PC-9 (cell line): ENCODE measurements around the gene ZNF341. TPM values are rescaled to one million over a fixed set of nuclear protein-coding genes. Genes with fewer than 3 reads are reported as not detected.

ENCODE experiments used
- BruUV-seq: library from RNA; stranded (reverse); fragments of 400-500 nt; replicated peaks from 2 replicates; lab custom pipeline; 2021; lab: Mats Ljungman, UMichigan
- CTCF ChIA-PET: fragments of 300-600 bp; sonication (Branson Sonifier 250); formaldehyde crosslinking; loops from one replicate; lab custom pipeline; 2022; ENCODE audit warnings: antibody characterized with exemption; lab: Charles Lee
- POLR2A ChIA-PET: fragments of 300-600 bp; sonication (Branson Sonifier 250); formaldehyde crosslinking; loops from one replicate; lab custom pipeline; 2022; ENCODE audit warnings: antibody characterized with exemption; ENCODE audit not compliant: unreplicated experiment; lab: Charles Lee
- DNase-seq, 2 experiments: peaks; one replicate each; pipeline versions ENCODE4 v3.0.0 to v3.0.0-alpha.2; 2015 to 2022; ENCODE audit warnings: mixed read lengths in 1 of 2
- H2AFZ ChIP-seq: fragments of 200-600 bp; sonication (generic); 2 replicates; pipeline ENCODE4 v1.8.1; 2017; ENCODE audit warnings: antibody characterized with exemption
- H3F3A ChIP-seq: fragments of 200-600 bp; sonication (generic); 2 replicates; pipeline ENCODE4 v1.8.1; 2017; ENCODE audit warnings: antibody characterized with exemption, mild to moderate bottlenecking, low read depth; ENCODE audit not compliant: insufficient read depth
- H3K27ac ChIP-seq: fragments of 200-600 bp; sonication (generic); 2 replicates; pipeline ENCODE4 v1.6.1; 2016; ENCODE audit warnings: mixed run types
- H3K27me3 ChIP-seq: fragments of 200-600 bp; sonication (generic); 2 replicates; pipeline ENCODE4 v1.6.1; 2016; ENCODE audit warnings: low read depth, mixed run types; ENCODE audit not compliant: insufficient read depth
- H3K36me3 ChIP-seq: fragments of 200-600 bp; sonication (generic); 2 replicates; pipeline ENCODE4 v1.6.1; 2016; ENCODE audit warnings: low read depth, mixed run types
- H3K4me1 ChIP-seq: fragments of 200-600 bp; sonication (generic); replicated peaks from 2 replicates; pipeline ENCODE4 v1.6.1; 2016; ENCODE audit warnings: mixed run types; ENCODE audit not compliant: insufficient read depth
- H3K4me2 ChIP-seq: fragments of 200-600 bp; sonication (generic); 2 replicates; pipeline ENCODE4 v1.6.1; 2017; ENCODE audit warnings: mixed run types
- H3K4me3 ChIP-seq: fragments of 200-600 bp; sonication (generic); 2 replicates; pipeline ENCODE4 v1.6.1; 2016; ENCODE audit warnings: mixed run types
- H3K79me2 ChIP-seq: fragments of 200-600 bp; sonication (generic); 2 replicates; pipeline ENCODE4 v1.6.1; 2017; ENCODE audit warnings: low read depth, mixed run types
- H3K9me2 ChIP-seq: fragments of 200-600 bp; sonication (generic); 2 replicates; pipeline ENCODE4 v1.8.1; 2017; ENCODE audit warnings: mild to moderate bottlenecking; ENCODE audit not compliant: insufficient read depth
- H3K9me3 ChIP-seq: fragments of 200-600 bp; sonication (generic); 2 replicates; pipeline ENCODE4 v1.8.1; 2016; ENCODE audit warnings: low read depth; ENCODE audit not compliant: insufficient read depth
- H4K20me1 ChIP-seq: fragments of 200-600 bp; sonication (generic); 2 replicates; pipeline ENCODE4 v1.8.1; 2017; ENCODE audit not compliant: insufficient read depth
- CTCF ChIP-seq: fragments of 200-600 bp; sonication (generic); conservative IDR thresholded peaks from 2 replicates; pipeline ENCODE4 v1.6.1; 2017; ENCODE audit warnings: mixed run types, antibody characterized with exemption, mild to moderate bottlenecking, moderate library complexity
- EZH2 ChIP-seq: fragments of 200-600 bp; sonication (generic); IDR thresholded peaks from 2 replicates; pipeline ENCODE4 v1.8.0; 2017; ENCODE audit warnings: antibody characterized with exemption, low read depth
- intact Hi-C: fragments of 100-400 bp; cut with micrococcal nuclease; formaldehyde crosslinking; loops from one replicate; pipeline ENCODE4 v1.10.0; 2022; ENCODE audit not compliant: unreplicated experiment
- total RNA-seq: library from RNA; stranded (reverse); gene quantifications from 2 replicates; pipeline ENCODE4 v1.2.3, GENCODE V29; 2021

Gene ZNF341
- total RNA-seq, 1 experiment from 2014 or later, result 5.6 TPM

DNA sequence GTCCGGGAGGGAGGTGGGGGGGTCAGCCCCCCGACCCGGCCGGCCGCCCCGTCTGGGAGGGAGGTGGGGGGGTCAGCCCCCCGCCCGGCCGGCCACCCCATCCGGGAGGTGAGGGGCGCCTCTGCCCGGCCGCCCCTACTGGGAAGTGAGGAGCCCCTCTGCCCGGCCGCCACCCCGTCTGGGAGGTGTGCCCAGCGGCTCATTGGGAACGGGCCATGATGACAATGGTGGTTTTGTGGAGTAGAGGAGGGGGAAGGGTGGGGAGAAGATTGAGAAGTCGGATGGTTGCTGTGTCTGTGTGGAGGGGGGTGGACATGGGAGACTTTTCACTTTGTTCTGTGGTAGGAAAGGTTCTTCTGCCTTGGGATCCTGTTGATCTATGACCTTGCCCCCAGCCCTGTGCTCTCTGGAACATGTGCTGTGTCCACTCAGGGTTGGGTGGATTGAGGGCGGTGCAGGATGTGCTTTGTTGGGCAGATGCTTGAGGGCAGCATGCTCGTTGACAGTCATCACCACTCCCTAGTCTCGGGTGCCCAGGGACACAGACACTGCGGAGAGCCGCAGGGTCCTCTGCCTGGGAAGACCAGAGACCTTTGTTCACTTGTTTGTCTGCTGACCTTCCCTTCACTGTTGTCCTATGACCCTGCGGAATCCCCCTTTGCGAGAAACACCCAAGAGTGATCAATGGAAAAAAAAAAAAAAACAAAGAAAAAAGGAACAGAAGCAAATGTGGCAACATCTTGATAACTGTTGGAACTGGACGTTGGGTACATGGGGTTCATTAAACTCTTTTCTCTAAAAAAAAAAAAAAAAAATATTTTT is 30.0 kb upstream of the ZNF341 start:
- intact Hi-C loops, result no loop called here
- Histone ChIP-seq H3K4me1 (0 out of 2 replicates have a peak, but pooled peaks cover 4% of the 10 kb centered on the region), H3K9me2 (no peaks in the 10 kb centered on the region), H3K79me2 (no peaks in the 10 kb centered on the region), H2AFZ (no peak overlapping the region), H3K4me3 (no peak overlapping the region), H4K20me1 (no peaks in the 10 kb centered on the region), H3K9me3 (no peaks in the 10 kb centered on the region), H3K27me3 (no peaks in the 10 kb centered on the region), H3K36me3 (no peaks in the 10 kb centered on the region), H3K27ac (no peak overlapping the region), H3K4me2 (no peak overlapping the region), H3F3A (peaks cover 7% of the 10 kb centered on the region; the same call in 1 of the 2 replicates)
- BruUV-seq, result no TSS peak
- ChIA-PET POLR2A (no interaction called here), CTCF (no interaction called here)
- TF ChIP-seq CTCF, result no peak
- TF ChIP-seq EZH2, result no peak
- DNase-seq, result no peak

- no peak overlapping the region for H3K4me2 ChIP-seq
These were observed 28.9 kb upstream of the ZNF341 start for GRCh38 chr20:33702861-33703260.

More at GRCh38 chr20:33702861-33703260, 28.9 kb upstream of the ZNF341 start:
- intact Hi-C loops, result no loop called here
- BruUV-seq, result no TSS peak
- no peak for DNase-seq
- H3K4me1 ChIP-seq, result 0 out of 2 replicates have a peak, but pooled peaks cover 4% of the 10 kb centered on the region
- H3K27ac ChIP-seq, result no peak overlapping the region
- H3K79me2 ChIP-seq, result no peaks in the 10 kb centered on the region
- no peaks in the 10 kb centered on the region for H3K9me3 ChIP-seq
- H2AFZ ChIP-seq, result no peak overlapping the region
- TF ChIP-seq CTCF (no peak), EZH2 (no peak)
- no peaks in the 10 kb centered on the region for H3K36me3 ChIP-seq
- POLR2A ChIA-PET, result no interaction called here
- H3K4me3 ChIP-seq, result no peak overlapping the region
- H3K9me2 ChIP-seq, result no peaks in the 10 kb centered on the region
- H3F3A ChIP-seq, result peaks cover 7% of the 10 kb centered on the region; the same call in 1 of the 2 replicates
- H3K27me3 ChIP-seq, result no peaks in the 10 kb centered on the region
- no peaks in the 10 kb centered on the region for H4K20me1 ChIP-seq
- CTCF ChIA-PET, result no interaction called here
